Stimulated activated CD8-positive, alpha-beta memory T cell treated with anti-CD3 and anti-CD28 coated beads, Interleukin-4, amount 100 ng/mL, for 48 hours (primary cell): ENCODE results near the gene NSD1.
"Not testable (repeated sequence)": the region's sequence is repeated elsewhere in the genome, so short reads cannot be mapped to it uniquely, and the experiment has no call there.

Experiments
- DNase-seq: peaks from one replicate; pipeline ENCODE4 v3.0.0-alpha.2; 2020

NSD1 gene

GRCh38 chr5:177296581-177296980 is 163.0 kb downstream of the NSD1 start:
- DNase-seq: no peak

DNA sequence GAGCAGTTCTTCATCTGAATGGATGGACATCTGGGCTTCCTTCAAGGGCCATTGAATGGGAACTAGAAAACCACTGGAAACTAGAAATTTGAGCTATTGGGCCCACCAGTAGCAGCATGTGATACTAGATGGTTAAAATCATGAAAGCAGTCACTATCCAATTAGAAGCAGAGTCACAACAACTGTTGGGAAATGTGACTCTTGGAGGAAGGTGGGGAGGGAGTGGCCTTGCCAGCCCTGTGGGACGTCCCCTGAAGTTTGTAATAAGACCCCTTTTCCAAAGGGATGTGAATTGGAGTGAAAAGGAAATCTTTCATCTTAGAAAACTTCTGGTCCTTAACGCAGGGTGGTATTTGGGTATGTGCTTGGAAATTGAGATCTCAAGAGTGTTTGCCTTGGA is 164.3 kb downstream of the NSD1 start:
- no peak for DNase-seq

DNA sequence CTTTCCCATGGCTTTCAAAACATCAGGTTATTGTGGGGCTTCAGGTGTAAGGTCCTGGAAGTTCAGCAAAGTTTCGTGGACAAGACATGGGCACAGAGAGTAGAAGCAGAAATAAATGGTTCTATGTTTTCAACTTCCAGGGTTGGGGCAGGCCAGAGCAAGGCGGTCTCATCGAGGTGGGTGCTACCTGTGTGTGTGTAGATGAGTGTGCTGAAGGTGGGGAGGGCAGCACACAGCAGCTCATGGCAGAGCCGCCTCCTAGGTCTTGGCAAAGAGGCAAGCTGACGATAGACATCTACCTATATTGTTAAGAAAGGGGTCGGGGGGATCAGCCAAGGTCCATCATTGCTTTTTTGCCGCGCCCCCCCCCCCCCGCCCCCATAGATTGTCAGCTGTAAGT is 166.1 kb downstream of the NSD1 start:
- DNase-seq: no peak

DNA sequence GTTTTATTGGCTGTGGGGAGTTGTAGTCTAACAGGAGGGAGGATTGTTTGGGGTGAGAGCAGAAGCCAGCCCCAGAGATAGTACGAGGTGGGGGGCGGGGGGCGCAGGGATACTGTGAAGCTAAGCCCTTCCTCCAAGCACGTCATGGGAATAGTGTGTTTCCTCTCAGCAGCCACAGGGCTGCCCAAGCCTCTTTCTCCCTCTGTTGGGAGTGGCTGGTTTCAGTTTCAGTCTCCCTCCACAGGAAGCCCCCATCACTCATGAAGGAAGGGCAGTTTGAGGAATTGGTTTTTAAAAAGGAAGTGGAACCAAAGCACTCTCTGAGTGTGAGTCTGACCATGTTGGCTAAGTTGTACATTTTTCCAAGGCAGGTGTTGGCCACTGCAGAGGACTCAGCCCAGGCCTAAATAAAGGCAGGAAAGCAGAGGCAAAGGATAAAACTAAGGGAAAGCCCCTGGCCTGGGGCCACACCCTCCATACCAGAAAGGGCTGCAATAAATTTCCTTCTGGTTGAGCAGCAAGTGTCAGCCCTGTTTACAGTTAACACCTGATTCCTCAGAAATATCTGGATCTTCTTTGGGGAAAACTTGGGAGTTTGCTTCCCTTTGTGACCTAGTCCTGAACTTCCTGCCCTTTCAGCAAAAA is 166.8 kb downstream of the NSD1 start:
- DNase-seq: peak; percentile 64

GRCh38 chr5:177300951-177301350 is 167.4 kb downstream of the NSD1 start:
- DNase-seq: no peak

DNA sequence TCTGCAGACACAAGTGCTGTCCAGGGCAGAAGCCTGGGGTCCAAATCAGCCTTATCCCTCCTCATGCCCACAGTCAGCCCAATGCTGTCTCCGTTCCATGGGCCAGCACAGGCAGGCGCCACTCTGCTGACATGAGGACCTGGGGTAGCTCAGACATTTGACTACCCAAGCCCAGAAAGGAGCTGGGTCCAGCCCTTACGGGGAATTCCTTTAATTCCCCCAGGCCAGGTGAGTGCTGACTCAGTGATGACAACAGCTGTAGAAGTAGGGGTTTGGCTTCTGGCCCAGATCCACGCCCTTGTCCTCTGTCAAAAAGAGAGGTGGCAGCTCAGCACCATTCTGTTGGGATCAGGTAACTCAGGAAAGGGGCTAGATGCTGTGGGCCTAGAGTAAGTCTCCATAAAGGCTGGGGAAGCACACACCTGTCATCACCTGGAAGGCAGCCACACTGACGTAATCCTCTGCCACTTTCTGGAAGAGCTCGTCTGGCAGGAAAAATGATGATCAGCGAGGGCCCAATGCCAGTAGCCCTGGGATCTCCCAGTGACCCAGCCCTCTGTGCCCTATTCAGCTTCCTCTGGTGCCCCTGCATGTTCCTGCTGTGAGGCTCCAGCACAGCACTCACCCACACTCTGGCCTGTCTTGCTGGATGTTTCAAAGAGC is 168.1 kb downstream of the NSD1 start:
- DNase-seq: no peak

DNA sequence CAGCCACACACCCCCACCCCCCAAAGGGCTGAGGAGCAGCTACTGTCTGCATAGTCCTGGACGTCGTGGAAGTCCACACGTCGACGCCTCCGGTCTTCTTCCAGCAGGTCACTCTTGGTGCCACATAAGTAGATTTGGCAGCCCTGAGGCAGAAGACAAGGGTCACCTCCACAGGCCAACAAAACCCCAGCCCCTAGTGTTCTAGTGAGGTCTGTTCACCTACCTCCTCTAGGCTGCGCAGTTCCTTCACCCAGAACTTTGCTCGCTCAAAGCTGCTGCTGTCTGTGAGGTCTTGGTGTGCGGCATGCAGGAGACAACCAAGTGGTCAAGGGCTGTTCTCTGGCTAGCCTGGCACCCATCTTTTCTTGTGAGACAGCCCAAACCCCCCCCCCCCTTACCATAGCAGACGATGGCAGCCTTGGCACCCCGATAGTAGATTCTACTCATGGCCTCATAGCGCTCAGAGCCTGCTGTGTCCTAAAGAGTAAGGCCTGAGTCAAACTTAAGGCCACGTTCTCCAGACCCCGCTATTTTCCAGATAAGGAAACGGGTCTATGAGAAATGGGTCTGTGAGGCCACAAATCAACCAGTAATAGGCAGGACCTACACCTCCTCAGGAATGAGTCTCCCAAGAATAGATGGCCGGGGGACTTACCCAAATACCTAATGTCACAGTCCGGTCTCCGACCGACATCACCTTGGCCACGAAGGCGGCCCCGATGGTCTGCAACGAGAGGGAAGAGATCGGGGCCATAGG is 169.0 kb downstream of the NSD1 start:
- DNase-seq: no peak

GRCh38 chr5:177303121-177303924 is 169.8 kb downstream of the NSD1 start, which contains the start of the genes PRELID1 and RAB24:
Gene PRELID1, plus strand, starts transcription at chr5:177303799. Its CDS starts 187 bp downstream, at chr5:177303986.
Gene RAB24, minus strand, starts transcription at chr5:177303719. Its CDS starts 431 bp downstream, at chr5:177303288.
- peak; percentile 95 for DNase-seq

DNA sequence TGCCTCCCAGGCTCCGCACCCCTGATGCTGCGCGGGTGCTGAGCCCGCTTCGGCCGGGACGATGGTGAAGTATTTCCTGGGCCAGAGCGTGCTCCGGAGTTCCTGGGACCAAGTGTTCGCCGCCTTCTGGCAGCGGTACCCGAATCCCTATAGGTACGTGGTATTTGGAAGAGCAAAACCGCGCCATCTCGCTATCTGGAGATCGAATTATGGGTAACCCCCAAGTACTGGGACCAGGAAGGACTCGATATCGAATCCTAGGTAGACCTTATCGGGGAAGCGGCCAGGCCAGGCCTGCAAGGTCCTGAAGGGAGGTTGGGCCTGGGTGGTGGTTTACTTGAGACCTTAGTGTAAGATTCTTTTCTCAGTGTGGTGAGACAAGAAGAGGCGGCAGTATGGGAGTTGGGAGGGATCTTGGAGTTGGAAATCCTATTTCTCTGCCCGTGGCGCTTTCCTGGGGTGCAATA is 170.4 kb downstream of the NSD1 start:
- DNase-seq: no peak

DNA sequence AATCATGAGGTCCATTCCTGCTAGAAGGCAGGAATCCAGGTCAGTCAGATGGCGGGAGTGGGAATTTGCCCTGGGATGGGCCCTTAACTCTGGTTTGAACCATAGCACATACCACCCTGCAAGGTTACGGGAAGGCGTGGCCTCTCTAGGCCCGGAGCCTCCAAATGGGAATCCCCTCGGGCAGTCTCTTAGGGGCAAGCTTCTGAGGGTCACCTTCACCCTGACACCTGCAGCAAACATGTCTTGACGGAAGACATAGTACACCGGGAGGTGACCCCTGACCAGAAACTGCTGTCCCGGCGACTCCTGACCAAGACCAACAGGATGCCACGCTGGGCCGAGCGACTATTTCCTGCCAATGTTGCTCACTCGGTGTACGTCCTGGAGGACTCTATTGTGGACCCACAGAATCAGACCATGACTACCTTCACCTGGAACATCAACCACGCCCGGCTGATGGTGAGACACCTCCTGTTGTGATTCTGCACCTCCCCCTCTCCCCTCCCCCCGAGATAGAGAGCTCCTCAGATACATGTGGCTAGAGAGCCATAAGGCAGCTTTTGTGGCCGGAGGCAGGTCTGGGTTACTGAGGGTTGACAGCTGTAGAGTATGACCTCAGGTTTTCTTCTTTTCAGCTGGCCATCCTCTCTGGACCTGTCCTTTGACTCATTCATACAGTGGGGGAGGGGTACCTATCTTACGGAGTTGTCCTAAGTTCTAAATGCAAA is 171.0 kb downstream of the NSD1 start:
- DNase-seq: peak; percentile 57

DNA sequence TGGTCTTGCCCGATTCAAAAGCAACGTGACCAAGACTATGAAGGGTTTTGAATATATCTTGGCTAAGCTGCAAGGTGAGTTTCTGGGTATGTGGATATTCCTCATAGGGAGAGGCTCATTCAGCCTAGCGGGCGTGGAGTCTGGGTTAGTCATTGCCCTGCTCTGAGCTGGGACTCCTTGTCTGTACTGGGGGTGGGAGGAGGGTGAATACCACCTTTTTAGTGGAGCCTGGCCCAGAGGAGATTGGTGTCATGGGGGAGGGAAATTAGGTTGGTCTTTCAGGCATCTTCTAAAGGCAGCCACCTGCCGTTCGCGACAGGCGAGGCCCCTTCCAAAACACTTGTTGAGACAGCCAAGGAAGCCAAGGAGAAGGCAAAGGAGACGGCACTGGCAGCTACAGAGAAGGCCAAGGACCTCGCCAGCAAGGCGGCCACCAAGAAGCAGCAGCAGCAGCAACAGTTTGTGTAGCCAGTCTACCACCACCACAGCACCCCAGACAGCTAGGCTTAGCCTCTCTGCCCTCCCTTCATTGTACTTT is 172.6 kb downstream of the NSD1 start:
- DNase-seq: not testable (repeated sequence)

- DNase-seq: no peak
Measured at GRCh38 chr5:177306674-177307543, 173.3 kb downstream of the NSD1 start.

DNA sequence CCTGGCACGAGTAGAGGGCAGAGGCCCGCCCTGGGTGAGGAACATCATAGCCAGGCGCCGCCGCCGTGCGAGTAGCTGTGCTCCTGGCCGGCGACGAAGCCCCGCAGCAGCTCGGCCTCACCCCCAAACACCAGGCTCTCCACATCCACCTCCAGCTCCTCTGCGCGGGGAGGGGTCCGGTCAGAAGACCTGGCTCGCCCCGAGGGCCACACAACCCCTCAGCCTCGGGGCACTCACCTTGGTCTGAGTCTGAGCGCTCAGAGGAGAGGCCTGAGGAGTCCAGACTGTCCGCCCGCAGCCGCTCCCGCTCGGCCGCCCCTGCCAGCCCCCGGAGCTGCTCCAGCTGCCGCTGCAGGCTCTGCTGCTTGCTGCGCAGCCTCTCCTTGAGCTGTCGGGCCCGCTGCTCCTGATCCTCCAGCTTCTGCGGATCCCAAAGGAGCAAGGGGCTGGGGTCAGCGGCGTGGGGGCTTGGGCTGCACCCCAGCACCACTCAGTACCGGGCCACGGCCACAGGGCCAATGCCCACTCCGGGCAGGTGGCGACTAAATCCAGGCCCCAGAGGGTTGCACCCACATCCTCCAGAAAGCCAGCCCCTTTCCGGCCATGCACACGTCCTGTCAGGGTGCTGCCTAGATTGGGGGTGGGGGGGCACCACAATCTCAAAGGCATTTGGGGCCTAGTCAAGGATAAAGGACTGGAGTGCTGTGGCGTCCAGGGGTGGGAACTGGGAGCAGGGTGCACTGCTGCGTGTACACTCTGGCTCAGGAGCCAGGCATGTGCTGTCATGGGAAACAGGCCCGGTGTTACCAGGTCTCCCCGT is 174.2 kb downstream of the NSD1 start:
- peak; percentile 24 for DNase-seq

- peak; percentile 20 for DNase-seq
Measured at GRCh38 chr5:177308740-177309139, 175.2 kb downstream of the NSD1 start.

DNA sequence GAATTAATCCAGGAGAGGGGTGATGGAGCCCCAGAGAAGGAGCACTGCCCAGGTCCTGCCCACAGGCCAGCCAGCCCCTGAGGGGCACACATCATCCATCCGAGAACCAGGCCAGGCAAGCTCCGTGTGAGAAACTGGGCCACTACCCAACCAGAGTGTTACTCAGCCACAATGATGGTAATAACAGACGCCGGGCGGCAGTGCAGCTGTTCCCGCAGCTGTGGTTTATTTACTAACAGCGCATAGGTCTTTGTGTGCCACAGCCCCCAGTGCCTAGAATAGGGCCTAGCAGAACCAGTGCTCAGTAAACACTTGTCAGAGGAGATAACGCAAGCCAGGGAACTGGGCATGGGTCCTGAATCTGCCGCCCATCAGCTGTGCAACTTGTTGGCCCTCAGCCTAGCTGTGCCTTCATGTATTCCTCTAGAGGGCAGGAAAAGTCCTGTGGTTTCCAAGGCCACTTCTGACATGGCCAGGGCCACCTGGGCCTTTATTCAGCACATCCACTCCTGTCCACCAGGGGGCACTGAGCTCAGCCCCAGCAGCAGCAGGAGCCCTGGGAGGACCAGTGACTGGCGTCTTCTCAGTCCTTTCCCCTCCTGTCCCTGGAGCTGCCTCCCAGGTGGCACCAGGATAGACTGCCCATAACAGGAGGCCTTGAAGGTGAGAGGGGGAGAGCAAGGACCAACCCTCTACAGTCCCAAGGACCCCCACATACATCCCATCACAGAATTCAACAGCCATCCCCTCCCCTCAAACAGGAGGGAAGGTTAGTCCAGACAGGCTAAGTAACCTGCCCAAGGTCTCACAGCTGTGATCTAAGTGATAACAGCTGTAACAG is 176.0 kb downstream of the NSD1 start:
- DNase-seq: peak; percentile 83

GRCh38 chr5:177310332-177310731 is 176.8 kb downstream of the NSD1 start:
- no peak for DNase-seq

GRCh38 chr5:177310757-177311391 is 177.3 kb downstream of the NSD1 start:
- no peak for DNase-seq

DNA sequence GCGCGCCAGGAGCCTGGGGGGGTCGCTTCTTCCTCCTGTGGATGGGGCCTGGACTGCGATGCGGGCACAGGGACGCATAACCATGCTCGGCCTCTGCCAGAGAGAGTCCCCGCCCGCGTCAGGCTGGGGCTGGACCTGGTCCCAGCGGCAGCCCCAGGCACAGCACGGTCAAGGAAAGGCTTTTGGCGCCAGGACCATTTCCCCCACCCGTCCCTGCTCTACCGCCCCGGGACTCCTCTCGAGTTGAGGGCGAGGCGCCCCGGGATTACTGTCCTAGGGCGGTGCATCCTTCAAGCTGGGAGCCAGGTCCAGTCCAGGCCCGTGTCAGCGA is 177.8 kb downstream of the NSD1 start:
- no peak for DNase-seq
